ENCODE measurements around the gene POLD1.
"Not testable (repeated sequence)": the region's sequence is repeated elsewhere in the genome, so short reads cannot be mapped to it uniquely, and the experiment has no call there.

Gene POLD1

GRCh38 chr19:50368649-50369570 is 15.2 kb upstream of the POLD1 start:
- DNase-seq: no peak

- no peak for DNase-seq
Observed at GRCh38 chr19:50371914-50372475, 12.2 kb upstream of the POLD1 start.

GRCh38 chr19:50376166-50377050 is 7.7 kb upstream of the POLD1 start, which contains the start of gene NR1H2:
NR1H2 (plus strand) TSS chr19:50376457; CDS start chr19:50377606, 1,149 bp downstream.
- peak; percentile 84 for DNase-seq

GRCh38 chr19:50377051-50377461 is 7.1 kb upstream of the POLD1 start:
- DNase-seq: no peak

- no peak for DNase-seq
Observed at GRCh38 chr19:50377517-50377916, 6.6 kb upstream of the POLD1 start.

GRCh38 chr19:50378169-50378862 is 5.8 kb upstream of the POLD1 start:
- no peak for DNase-seq

- no peak for DNase-seq
Observed at GRCh38 chr19:50378863-50379236, 5.3 kb upstream of the POLD1 start.

- no peak for DNase-seq
Observed at GRCh38 chr19:50379602-50380001, 4.5 kb upstream of the POLD1 start.

- no peak for DNase-seq
Observed at GRCh38 chr19:50380137-50380536, 4.0 kb upstream of the POLD1 start.

- DNase-seq: no peak
Observed at GRCh38 chr19:50380751-50381151, 3.4 kb upstream of the POLD1 start.

GRCh38 chr19:50381881-50382729 is 2.0 kb upstream of the POLD1 start:
- DNase-seq: no peak

- no peak for DNase-seq
Observed at GRCh38 chr19:50383001-50383851, 921 bp upstream of the POLD1 start.

GRCh38 chr19:50384685-50385535 is 763 bp downstream of the POLD1 start:
- no peak for DNase-seq

- DNase-seq: no peak
Observed at GRCh38 chr19:50387176-50387867, 3.2 kb downstream of the POLD1 start.

- DNase-seq: no peak
Observed at GRCh38 chr19:50387868-50388245, 3.7 kb downstream of the POLD1 start.

GRCh38 chr19:50390295-50390694 is 6.1 kb downstream of the POLD1 start:
- DNase-seq: not testable (repeated sequence)

GRCh38 chr19:50390952-50391351 is 6.8 kb downstream of the POLD1 start:
- DNase-seq: not testable (repeated sequence)

- no peak for DNase-seq
Observed at GRCh38 chr19:50392759-50393158, 8.6 kb downstream of the POLD1 start.

- no peak for DNase-seq
Observed at GRCh38 chr19:50393589-50393988, 9.4 kb downstream of the POLD1 start.

Measured in NCI-H524 treated with DMSO at 0.1 percent for 48 hours (cell line).